ES-I3 (cell line): ENCODE measurements around the gene TAS2R7.

Source experiments
- H3K36me3 ChIP-seq: 2 replicates; pipeline ENCODE4 v1.6.1; 2013; ENCODE audit warnings: mild to moderate bottlenecking, low read length, control low read depth, moderate library complexity; ENCODE audit not compliant: insufficient read depth
- H3K4me1 ChIP-seq: 2 replicates; pipeline ENCODE4 v1.6.1; 2013; ENCODE audit warnings: mild to moderate bottlenecking, control low read depth, low read length; ENCODE audit not compliant: insufficient read depth
- H3K9ac ChIP-seq: 2 replicates; pipeline ENCODE4 v1.6.1; 2013; ENCODE audit warnings: low read depth, mild to moderate bottlenecking, low read length, moderate library complexity
- H3K9me3 ChIP-seq: 2 replicates; pipeline ENCODE4 v1.6.1; 2013; ENCODE audit warnings: mild to moderate bottlenecking, low read length, moderate library complexity; ENCODE audit not compliant: control insufficient read depth, insufficient read depth

The TAS2R7 gene, protein sequence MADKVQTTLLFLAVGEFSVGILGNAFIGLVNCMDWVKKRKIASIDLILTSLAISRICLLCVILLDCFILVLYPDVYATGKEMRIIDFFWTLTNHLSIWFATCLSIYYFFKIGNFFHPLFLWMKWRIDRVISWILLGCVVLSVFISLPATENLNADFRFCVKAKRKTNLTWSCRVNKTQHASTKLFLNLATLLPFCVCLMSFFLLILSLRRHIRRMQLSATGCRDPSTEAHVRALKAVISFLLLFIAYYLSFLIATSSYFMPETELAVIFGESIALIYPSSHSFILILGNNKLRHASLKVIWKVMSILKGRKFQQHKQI

DNA sequence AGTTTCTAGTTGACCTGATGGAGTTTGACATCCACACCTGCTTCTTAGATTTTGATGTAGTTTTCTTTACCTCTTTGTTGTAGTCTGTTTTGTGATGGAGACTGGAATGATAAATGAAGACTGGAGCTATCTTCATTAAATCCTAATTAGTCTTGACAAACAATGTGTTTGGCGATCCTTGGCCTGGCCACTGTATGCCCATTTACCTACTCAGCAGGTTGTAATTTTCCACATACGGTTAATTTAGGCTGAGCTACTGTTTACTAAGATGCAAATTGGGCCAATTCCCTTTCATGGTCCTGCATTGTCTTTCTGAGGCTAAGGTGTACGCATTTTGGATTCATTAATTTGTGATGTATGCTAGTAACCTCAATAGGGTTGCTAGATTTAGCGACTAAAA lies at the start of gene TAS2R7:
Gene TAS2R7 (minus strand): TSS at position 41 of the 400 bp plus-strand sequence. CDS start 57 bp downstream, outside the sequence.
- Histone ChIP-seq H3K4me1 (peaks cover 12% of the 10 kb centered on the region; the same call in 1 of the 2 replicates), H3K9me3 (no peaks in the 10 kb centered on the region)

DNA sequence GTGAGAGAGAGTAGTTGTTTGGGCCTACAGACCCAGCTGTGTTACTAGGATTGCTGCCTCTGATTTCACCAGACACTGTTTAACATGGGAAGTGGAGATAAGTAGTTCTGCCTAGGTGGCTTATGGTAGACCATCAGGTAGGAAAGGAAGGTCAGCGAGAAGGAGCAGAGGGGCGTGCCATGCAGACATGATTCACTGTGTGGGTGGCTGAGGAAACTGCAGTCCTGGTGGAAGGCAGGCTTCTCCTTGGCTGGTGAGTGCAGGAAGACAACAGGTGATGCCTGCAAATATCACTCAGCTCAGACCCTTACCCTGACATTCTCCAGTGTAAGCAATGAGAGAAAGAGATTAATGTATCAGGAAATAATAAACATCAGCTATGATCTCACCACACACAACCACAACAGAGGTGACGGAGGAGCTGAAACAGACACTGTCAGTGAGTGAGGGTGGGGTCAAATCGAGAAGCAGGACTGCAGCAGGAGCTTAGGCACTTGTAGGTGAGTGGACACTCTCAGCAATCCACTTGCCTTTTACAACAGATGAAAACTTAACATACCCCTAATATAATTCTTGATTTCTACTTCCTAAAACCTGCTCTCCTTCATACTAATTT lies 48.9 kb upstream of the TAS2R7 start:
- H3K9me3 ChIP-seq: peaks cover 11% of the 10 kb centered on the region

More for the DNA sequence above, at the start of gene TAS2R7:
- Histone ChIP-seq H3K9ac (no peak within 1 kb of the TSS), H3K36me3 (no peaks in the 10 kb centered on the region)

GRCh38 chr12:10849425-10849878 lies 47.0 kb upstream of the TAS2R7 start, which contains the start of gene PRR4:
Gene PRR4, minus strand, starts transcription at chr12:10849475. Its CDS starts 38 bp downstream, at chr12:10849437.
- H3K9ac ChIP-seq: no peak within 1 kb of the TSS
- no peaks in the 10 kb centered on the region for H3K36me3 ChIP-seq
- 0 out of 2 replicates have a peak, but pooled peaks cover under 1% of the 10 kb centered on the region for H3K4me1 ChIP-seq
- no peaks in the 10 kb centered on the region for H3K9me3 ChIP-seq

More for the DNA sequence above, 48.9 kb upstream of the TAS2R7 start:
- H3K4me1 ChIP-seq: no peaks in the 10 kb centered on the region
- no peaks in the 10 kb centered on the region for H3K36me3 ChIP-seq
- H3K9ac ChIP-seq: no peak overlapping the region

DNA sequence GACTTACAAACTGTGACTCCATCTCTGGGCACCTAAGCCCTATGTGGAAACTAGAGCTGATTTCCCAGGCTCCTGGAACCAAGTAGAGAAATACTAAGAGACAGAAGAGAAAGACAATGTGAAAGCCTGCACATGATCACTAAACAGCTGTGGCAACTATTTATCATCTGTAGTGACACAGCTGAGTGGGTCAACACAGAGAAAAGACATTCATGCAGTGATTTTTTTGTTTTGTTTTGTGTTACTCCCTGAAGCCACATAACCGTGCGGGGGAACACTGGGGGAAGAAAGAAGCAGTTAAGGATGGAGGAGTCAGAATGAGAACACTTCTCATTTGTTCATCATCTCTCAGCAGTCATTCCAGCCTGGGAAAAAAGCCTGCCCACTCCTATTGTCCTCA lies 45.3 kb upstream of the TAS2R7 start:
- no peaks in the 10 kb centered on the region for H3K36me3 ChIP-seq
- H3K9ac ChIP-seq: no peak overlapping the region
- 0 out of 2 replicates have a peak, but pooled peaks cover 4% of the 10 kb centered on the region for H3K4me1 ChIP-seq
- H3K9me3 ChIP-seq: no peaks in the 10 kb centered on the region

DNA sequence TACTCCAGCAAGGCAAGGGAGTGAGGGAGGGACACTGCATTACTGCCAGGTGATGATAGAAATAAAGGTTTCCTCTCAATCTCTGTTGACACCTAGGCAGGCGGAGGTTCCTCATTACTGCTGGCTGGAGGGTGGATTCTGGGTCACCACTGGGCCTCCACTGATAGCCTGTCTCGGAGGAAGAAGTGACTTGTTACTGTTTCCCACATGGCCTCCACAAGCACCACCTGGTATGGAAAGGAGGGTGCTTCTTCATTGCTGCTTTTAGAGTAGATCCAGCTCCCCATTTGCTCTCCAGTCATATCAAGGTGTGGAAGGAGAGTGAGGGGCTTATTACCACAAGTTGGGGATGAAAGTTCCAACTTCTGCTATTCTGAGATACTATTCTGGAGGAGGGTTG lies 40.4 kb upstream of the TAS2R7 start:
- Histone ChIP-seq H3K36me3 (no peaks in the 10 kb centered on the region), H3K9ac (no peak overlapping the region), H3K4me1 (0 out of 2 replicates have a peak, but pooled peaks cover 4% of the 10 kb centered on the region), H3K9me3 (no peaks in the 10 kb centered on the region)

GRCh38 chr12:10838461-10838860 lies 36.0 kb upstream of the TAS2R7 start:
- Histone ChIP-seq H3K9ac (no peak overlapping the region), H3K36me3 (no peaks in the 10 kb centered on the region), H3K9me3 (no peaks in the 10 kb centered on the region), H3K4me1 (no peaks in the 10 kb centered on the region)

DNA sequence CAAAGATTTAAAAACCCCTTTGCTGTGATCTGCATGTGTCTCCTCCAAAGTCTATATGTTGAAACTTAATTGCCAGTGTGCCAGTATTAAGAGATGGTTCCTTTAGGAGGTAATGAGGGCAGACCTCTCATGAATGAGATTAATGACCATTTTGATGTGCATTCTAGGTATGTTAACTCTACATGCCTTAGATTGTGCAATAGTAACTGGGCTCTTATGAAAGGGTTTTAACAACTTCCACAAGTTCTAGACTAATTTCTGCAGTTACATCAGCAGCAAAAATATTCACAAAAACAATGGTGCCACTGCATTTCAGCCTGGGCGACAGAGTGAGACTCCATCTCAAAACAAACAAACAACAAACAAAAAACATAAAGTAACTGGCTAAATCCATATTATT lies 27.6 kb upstream of the TAS2R7 start:
- Histone ChIP-seq H3K9me3 (no peaks in the 10 kb centered on the region), H3K4me1 (no peaks in the 10 kb centered on the region), H3K9ac (no peak overlapping the region), H3K36me3 (no peaks in the 10 kb centered on the region)

DNA sequence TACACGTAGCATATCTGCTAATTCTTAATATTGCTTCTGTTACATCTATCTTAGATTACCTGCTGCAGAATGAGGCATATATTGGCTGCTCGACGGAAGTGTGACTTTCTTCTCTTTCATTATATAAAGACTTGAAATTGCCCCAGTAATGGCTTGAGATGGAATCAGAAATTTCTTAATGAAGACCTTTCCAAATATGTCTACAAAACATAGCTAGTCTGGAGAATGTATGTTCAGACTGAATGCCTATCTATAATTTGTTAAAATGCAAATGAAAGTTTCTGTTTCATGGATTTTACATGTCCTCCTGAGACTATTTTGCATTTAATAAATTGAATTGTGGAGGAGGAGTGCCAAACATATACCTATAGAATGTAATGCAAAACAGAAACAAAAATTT lies 23.8 kb upstream of the TAS2R7 start, which contains the start of gene TAS2R10:
Gene TAS2R10 (minus strand): TSS at position 101 of the 400 bp plus-strand sequence. CDS start 89 bp downstream, at position 12.
- H3K9me3 ChIP-seq: no peaks in the 10 kb centered on the region
- H3K9ac ChIP-seq: no peak within 1 kb of the TSS
- H3K36me3 ChIP-seq: no peaks in the 10 kb centered on the region
- no peaks in the 10 kb centered on the region for H3K4me1 ChIP-seq

DNA sequence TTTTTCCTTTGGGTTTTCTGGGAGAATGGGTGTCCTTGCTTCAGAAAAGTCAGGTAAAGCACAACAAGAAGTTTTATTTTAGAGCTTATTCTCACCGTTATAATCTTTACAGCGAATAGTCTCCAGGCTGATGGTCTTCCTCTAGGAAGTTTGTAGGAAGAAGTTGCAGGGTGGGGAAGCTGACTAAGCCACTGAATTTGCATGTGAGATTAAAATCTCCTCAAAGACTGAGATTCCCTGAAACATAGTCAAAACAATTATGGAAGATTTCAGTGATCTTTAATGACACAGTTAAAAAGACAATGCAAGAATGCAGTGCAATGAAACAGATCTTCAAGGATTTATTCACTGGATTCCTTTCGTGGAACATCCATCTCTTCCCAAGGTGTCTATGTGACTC lies 22.5 kb upstream of the TAS2R7 start:
- H3K9me3 ChIP-seq: no peaks in the 10 kb centered on the region
- no peak overlapping the region for H3K9ac ChIP-seq
- no peaks in the 10 kb centered on the region for H3K4me1 ChIP-seq
- H3K36me3 ChIP-seq: no peaks in the 10 kb centered on the region

DNA sequence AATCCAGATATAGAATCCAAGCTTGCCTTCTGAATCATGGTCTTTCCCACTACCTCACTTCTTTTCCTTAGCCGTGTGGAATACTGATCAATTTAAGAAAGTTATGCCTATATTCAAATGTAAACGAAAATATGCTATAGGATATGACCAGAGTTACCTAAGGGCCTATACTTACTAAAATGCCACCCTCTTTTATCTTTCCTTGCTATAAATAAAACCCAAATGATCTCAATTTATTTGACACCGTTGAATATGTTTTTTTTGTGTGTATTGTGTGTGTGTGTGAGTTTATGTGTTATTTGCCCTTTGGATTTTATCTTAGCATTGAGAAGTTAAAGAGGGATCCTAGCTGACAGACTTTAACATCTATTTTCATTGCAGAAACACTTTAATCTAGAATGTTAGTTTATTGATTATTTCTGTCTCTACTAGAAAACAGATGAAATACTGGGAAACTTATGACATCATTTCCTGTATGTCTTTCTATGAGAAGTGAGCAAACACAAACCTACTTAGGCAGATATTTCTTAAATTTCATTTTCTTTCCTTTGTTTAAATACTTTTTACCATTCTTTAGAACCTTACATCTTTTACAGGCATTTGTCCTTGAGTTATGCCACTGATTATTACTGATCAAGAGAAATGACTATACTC lies 9.6 kb upstream of the TAS2R7 start:
- H3K9ac ChIP-seq: no peak overlapping the region
- H3K9me3 ChIP-seq: no peaks in the 10 kb centered on the region
- H3K36me3 ChIP-seq: no peaks in the 10 kb centered on the region
- no peaks in the 10 kb centered on the region for H3K4me1 ChIP-seq

GRCh38 chr12:10810068-10810467 lies 7.6 kb upstream of the TAS2R7 start, which contains the start of gene TAS2R9:
Gene TAS2R9, minus strand, starts transcription at chr12:10810168. Its CDS starts 93 bp downstream, at chr12:10810075.
- no peaks in the 10 kb centered on the region for H3K9me3 ChIP-seq
- H3K36me3 ChIP-seq: no peaks in the 10 kb centered on the region
- H3K4me1 ChIP-seq: no peaks in the 10 kb centered on the region
- H3K9ac ChIP-seq: no peak within 1 kb of the TSS

DNA sequence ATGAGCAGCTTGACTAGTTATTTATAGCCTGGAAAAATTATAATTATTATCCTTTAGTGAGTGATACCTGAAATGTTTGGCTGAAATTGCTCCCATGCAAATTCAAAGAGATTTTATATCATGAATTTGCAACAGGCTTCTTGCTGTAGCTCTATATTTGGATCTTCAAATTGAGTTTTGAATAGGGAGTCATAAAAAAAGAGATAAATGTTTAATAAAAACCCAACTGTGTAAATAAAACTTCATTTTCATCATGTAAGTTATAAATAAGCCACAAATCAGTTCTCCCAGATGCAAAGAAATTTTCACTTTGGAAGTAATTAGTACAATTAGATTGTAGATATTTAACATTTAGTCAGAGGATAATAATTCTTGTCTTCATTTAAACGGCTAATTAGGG lies 4.8 kb upstream of the TAS2R7 start, which contains the start of gene TAS2R8:
Gene TAS2R8 (minus strand): TSS at position 101 of the 400 bp plus-strand sequence. CDS start 306 bp downstream, outside the sequence.
- no peak within 1 kb of the TSS for H3K9ac ChIP-seq
- no peaks in the 10 kb centered on the region for H3K36me3 ChIP-seq

GRCh38 chr12:10801741-10802140 lies 686 bp downstream of the TAS2R7 start:
- no peaks in the 10 kb centered on the region for H3K36me3 ChIP-seq
- no peaks in the 10 kb centered on the region for H3K9me3 ChIP-seq
- no peak overlapping the region for H3K9ac ChIP-seq
- H3K4me1 ChIP-seq: peaks cover 12% of the 10 kb centered on the region; the same call in 1 of the 2 replicates

More for the DNA sequence above, 4.8 kb upstream of the TAS2R7 start, which contains the start of gene TAS2R8:
- no peaks in the 10 kb centered on the region for H3K9me3 ChIP-seq
- H3K4me1 ChIP-seq: peaks cover 7% of the 10 kb centered on the region; the same call in 1 of the 2 replicates

DNA sequence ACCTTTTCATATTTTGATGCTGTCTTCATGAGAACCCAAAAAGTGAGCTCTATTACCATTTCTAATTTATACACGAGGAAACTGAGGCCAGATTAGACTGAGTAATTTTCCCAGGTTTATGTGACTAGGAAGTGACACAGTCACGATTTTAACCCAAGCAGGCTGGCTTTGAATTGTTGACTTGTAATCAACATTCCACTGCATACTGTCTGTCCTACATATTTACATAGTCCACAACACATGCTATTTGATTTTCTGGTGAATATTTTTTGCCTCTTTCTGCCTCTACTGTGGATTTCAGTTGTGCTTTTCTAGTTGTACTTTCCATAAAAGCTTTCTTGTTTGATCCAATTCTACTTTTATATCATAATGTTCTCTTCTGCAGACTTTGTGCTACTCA lies 8.2 kb downstream of the TAS2R7 start:
- no peaks in the 10 kb centered on the region for H3K9me3 ChIP-seq
- no peaks in the 10 kb centered on the region for H3K4me1 ChIP-seq
- H3K9ac ChIP-seq: no peak overlapping the region
- H3K36me3 ChIP-seq: no peaks in the 10 kb centered on the region
